K562 (cell line): Measurements from ENCODE around the gene ZCCHC4. TPM values are rescaled to one million over a fixed set of nuclear protein-coding genes. Genes with fewer than 3 reads are reported as not detected.

Experiments used
- ATAC-seq: fragments of 200-7000 bp; cut with Tn5 transposase; 3 replicates; pipeline ENCODE4 v1.9.1; 2020; ENCODE audit warnings: moderate library complexity
- BruUV-seq: library from RNA; stranded (reverse); fragments of 400-500 nt; replicated peaks from 2 replicates; lab custom pipeline; 2021; lab: Mats Ljungman, UMichigan
- CTCF ChIA-PET: fragments of 300-600 bp; formaldehyde crosslinking; extraction: SDS; loops from one replicate; lab custom pipeline; 2021; ENCODE audit warnings: low intra/inter-chr PET ratio; lab: Yijun Ruan, JAX
- POLR2A ChIA-PET: fragments of 300-600, 350-650 bp; sonication (Branson Sonifier 250); formaldehyde crosslinking; extraction: SDS; loops from one replicate; lab custom pipeline; 2021; ENCODE audit warnings: antibody characterized with exemption, inconsistent platforms; lab: Yijun Ruan, JAX
- DNase-seq, 4 experiments: peaks; one replicate each; pipeline versions ENCODE4 v3.0.0 to v3.0.0-alpha.2; 2011 to 2018; ENCODE audit warnings: low spot score in 3 of 4, mixed read lengths in 3 of 4; ENCODE audit errors: extremely low read depth in 1 of 4
- FAIRE-seq: peaks from 2 replicates; lab custom pipeline; 2011; peaks lifted over from hg19 to GRCh38; lab: Jason Lieb, UNC
- H2AFZ ChIP-seq: 2 replicates; pipeline ENCODE4 v1.6.0; 2011; ENCODE audit warnings: low read depth, low read length, control low read depth, inconsistent platforms
- H3K27ac ChIP-seq: fragments of 200-600 bp; 3 replicates; pipeline ENCODE4 v1.8.0; 2011; ENCODE audit warnings: low read depth, mild to moderate bottlenecking, control low read depth, inconsistent platforms, low read length, moderate library complexity, mixed read lengths; ENCODE audit errors: extremely low read depth
- H3K27me3 ChIP-seq, 2 experiments: fragments of 300-600 bp in 1 of 2; 2 replicates in 1 of 2; 3 replicates in 1 of 2; pipeline versions ENCODE4 v1.6.0 to v1.8.0; 2011; ENCODE audit warnings: inconsistent platforms in 2 of 2, low read length in 2 of 2, mild to moderate bottlenecking in 1 of 2, mixed read lengths in 1 of 2, moderate library complexity in 1 of 2; ENCODE audit not compliant: control insufficient read depth in 2 of 2, insufficient read depth in 2 of 2
- H3K36me3 ChIP-seq: fragments of 300-600 bp; 3 replicates; pipeline ENCODE4 v1.8.0; 2011; ENCODE audit warnings: mild to moderate bottlenecking, low read length, inconsistent platforms; ENCODE audit not compliant: control insufficient read depth, insufficient read depth
- H3K4me1 ChIP-seq, 2 experiments: fragments of 200-600 bp in 1 of 2; replicated peaks in 1 of 2; 2 replicates in 1 of 2; 3 replicates in 1 of 2; pipeline versions ENCODE4 v1.5.1 to v1.8.0; 2011; ENCODE audit warnings: inconsistent platforms in 2 of 2, low read length in 2 of 2, mild to moderate bottlenecking in 1 of 2, mixed read lengths in 1 of 2, moderate library complexity in 1 of 2; ENCODE audit not compliant: control insufficient read depth in 2 of 2, insufficient read depth in 2 of 2
- H3K4me2 ChIP-seq: 2 replicates; pipeline ENCODE4 v1.6.1; 2011; ENCODE audit warnings: low read length, control low read depth, inconsistent platforms, mixed read lengths; ENCODE audit not compliant: insufficient read depth
- H3K4me3 ChIP-seq: fragments of 200-600 bp; sonication (generic), shearing (Covaris generic); 2 replicates; pipeline ENCODE4 v1.5.1; 2016; ENCODE audit warnings: control low read depth, inconsistent platforms
- H3K79me2 ChIP-seq: fragments of 200-600 bp; 3 replicates; pipeline ENCODE4 v1.8.0; 2011; ENCODE audit warnings: low read length, inconsistent platforms; ENCODE audit not compliant: control insufficient read depth, insufficient read depth
- H3K9ac ChIP-seq, 2 experiments: 2 replicates each; pipeline versions ENCODE4 v1.6.0 to v1.6.1; 2011; ENCODE audit warnings: low read depth in 2 of 2, low read length in 2 of 2, control low read depth in 1 of 2, inconsistent platforms in 1 of 2, mild to moderate bottlenecking in 1 of 2, mixed read lengths in 1 of 2; ENCODE audit not compliant: insufficient read depth in 1 of 2
- H3K9me1 ChIP-seq: one replicate; pipeline ENCODE4 v1.6.0; 2011; ENCODE audit warnings: inconsistent platforms, mild to moderate bottlenecking, low read length, moderate library complexity; ENCODE audit not compliant: control insufficient read depth, insufficient read depth
- H3K9me3 ChIP-seq: replicated peaks from 2 replicates; pipeline ENCODE4 v1.5.1; 2011; ENCODE audit warnings: low read depth, low read length, inconsistent platforms; ENCODE audit not compliant: control insufficient read depth, insufficient read depth
- H4K20me1 ChIP-seq: replicated peaks from 2 replicates; pipeline ENCODE4 v1.6.1; 2011; ENCODE audit warnings: low read length, inconsistent platforms, mixed read lengths; ENCODE audit not compliant: control insufficient read depth, insufficient read depth
- CBX1 ChIP-seq: sonication (generic); IDR thresholded peaks from 2 replicates; pipeline ENCODE4 v1.6.1; 2016; ENCODE audit warnings: antibody characterized with exemption, low read depth, mild to moderate bottlenecking
- DDX20 ChIP-seq: fragments of 450-650 bp; IDR thresholded peaks from 2 replicates; pipeline ENCODE4 v1.6.1; 2016; ENCODE audit warnings: missing genetic modification characterization, low read depth, mild to moderate bottlenecking, missing compliant biosample characterization, moderate library complexity
- HIVEP1 ChIP-seq: fragments of 250-450 bp; sonication (Bioruptor Pico); IDR thresholded peaks from 2 replicates; pipeline ENCODE4 v1.4.0; 2020; ENCODE audit warnings: mild to moderate bottlenecking
- RB1 ChIP-seq: fragments of 450-650 bp; IDR thresholded peaks from 2 replicates; pipeline ENCODE4 v1.6.1; 2017; ENCODE audit warnings: low read depth, mild to moderate bottlenecking
- ZNF134 ChIP-seq: fragments of 250-450 bp; sonication (Bioruptor Pico); conservative IDR thresholded peaks from 2 replicates; pipeline ENCODE4 v1.4.0; 2020
- WGBS: fragments of 100-300 bp; shearing (Covaris generic); methylation state at CpG from one replicate; pipeline ENCODE4 v1.1.6; 2016; ENCODE audit warnings: low coverage, mixed read lengths; ENCODE audit not compliant: insufficient coverage; ENCODE audit errors: missing lambda C conversion rate; 5-methylcytosine and 5-hydroxymethylcytosine counted together
- in situ Hi-C: fragments of 300-500 bp; cut with MboI; formaldehyde crosslinking; loops from 4 replicates; pipeline ENCODE4 v1.15.0; 2018; ENCODE audit warnings: inconsistent platforms, mixed read lengths
- intact Hi-C: fragments of 100-400 bp; cut with micrococcal nuclease; formaldehyde crosslinking; loops from 2 replicates; pipeline ENCODE4 v1.14.2; 2022
- polyA plus RNA-seq, 8 experiments: library from polyadenylated mRNA; depleted of rRNA in 4 of 8; stranded (reverse) in 5 of 8; unstranded in 3 of 8; fragments of >200 nt; fragmentation: Nextera tagmentation in 2 of 8; fragmentation: Illumina TruSeq in 1 of 8; extraction: Ambion mirVana in 2 of 8; extraction: Trizol in 1 of 8; gene quantifications; 2 replicates each; pipeline versions ENCODE4 v1.2.1 to v1.2.3, GENCODE V29; 2011 to 2014; ENCODE audit warnings: inconsistent platforms in 1 of 8, missing spikeins in 1 of 8
- total RNA-seq, 7 experiments: library from RNA; depleted of rRNA in 6 of 7; stranded (reverse); fragments of >200 nt in 6 of 7; fragmentation: Illumina TruSeq in 2 of 7; extraction: Trizol in 2 of 7; gene quantifications; 2 replicates each; pipeline versions ENCODE4 v1.2.1 to v1.2.3, GENCODE V29; 2011 to 2021; ENCODE audit warnings: low replicate concordance in 1 of 7
- TF ChIP-seq, protein P1 (sequence below): fragments of 450-650 bp; IDR thresholded peaks from 2 replicates; pipeline ENCODE4 v1.6.1; 2016; ENCODE audit warnings: borderline replicate concordance
- TF ChIP-seq, protein P2 (sequence below), 2 experiments: fragments of 250-450 bp in 1 of 2; fragments of 450-650 bp in 1 of 2; sonication (Bioruptor Pico) in 1 of 2; IDR thresholded peaks; 2 replicates each; pipeline versions ENCODE4 v1.6.1 to v1.8.0; 2016 to 2021; ENCODE audit warnings: mild to moderate bottlenecking in 2 of 2, moderate library complexity in 2 of 2, missing compliant biosample characterization in 1 of 2, missing genetic modification characterization in 1 of 2

ZCCHC4 gene
- total and polyA plus RNA-seq, 9 of the 15 experiments (the other 6 are each of a cell fraction or from before 2014, with no cell fraction given), result 5.3 to 26.1 (median 15.2) TPM

- H3K9me1 ChIP-seq, result no peaks in the 10 kb centered on the region
- no peak overlapping the region; the same call in 1 of the 2 replicates for H3K4me2 ChIP-seq
- no peaks in the 10 kb centered on the region for H3K79me2 ChIP-seq
- H3K27me3 ChIP-seq, result peaks cover 0 to 2% of the 10 kb centered on the region in 2 experiments; a peak in 1 of 5 replicates
- H3K27ac ChIP-seq, result no peak overlapping the region
- ChIA-PET POLR2A (interaction anchor here (0.9 to 1.1 kb wide), 3 partner anchors 9 to 12 kb away, joined by 3 to 4 read pairs (median 3); no protein-coding TSS in a partner anchor), CTCF (no interaction called here)
- 32% methylated on average over 11 of the region's 11 CpGs for WGBS
- DNase-seq, result peak in 1 of 4 experiments; percentile 42
- in situ Hi-C loops (no loop called here), intact Hi-C loops (no loop called here)
- no TSS peak for BruUV-seq
- H2AFZ ChIP-seq, result peak overlapping the region; percentile 91
- peaks cover 0 to 5% of the 10 kb centered on the region in 2 experiments; a peak in 3 of 5 replicates for H3K4me1 ChIP-seq
- no peaks in the 10 kb centered on the region for H3K9me3 ChIP-seq
- H3K36me3 ChIP-seq, result no peaks in the 10 kb centered on the region
- no peak for TF ChIP-seq ZNF134
- TF ChIP-seq HIVEP1, result no peak
- no peak for TF ChIP-seq RB1
- TF ChIP-seq, protein P1, sequence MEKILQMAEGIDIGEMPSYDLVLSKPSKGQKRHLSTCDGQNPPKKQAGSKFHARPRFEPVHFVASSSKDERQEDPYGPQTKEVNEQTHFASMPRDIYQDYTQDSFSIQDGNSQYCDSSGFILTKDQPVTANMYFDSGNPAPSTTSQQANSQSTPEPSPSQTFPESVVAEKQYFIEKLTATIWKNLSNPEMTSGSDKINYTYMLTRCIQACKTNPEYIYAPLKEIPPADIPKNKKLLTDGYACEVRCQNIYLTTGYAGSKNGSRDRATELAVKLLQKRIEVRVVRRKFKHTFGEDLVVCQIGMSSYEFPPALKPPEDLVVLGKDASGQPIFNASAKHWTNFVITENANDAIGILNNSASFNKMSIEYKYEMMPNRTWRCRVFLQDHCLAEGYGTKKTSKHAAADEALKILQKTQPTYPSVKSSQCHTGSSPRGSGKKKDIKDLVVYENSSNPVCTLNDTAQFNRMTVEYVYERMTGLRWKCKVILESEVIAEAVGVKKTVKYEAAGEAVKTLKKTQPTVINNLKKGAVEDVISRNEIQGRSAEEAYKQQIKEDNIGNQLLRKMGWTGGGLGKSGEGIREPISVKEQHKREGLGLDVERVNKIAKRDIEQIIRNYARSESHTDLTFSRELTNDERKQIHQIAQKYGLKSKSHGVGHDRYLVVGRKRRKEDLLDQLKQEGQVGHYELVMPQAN, result no peak
- no peak for TF ChIP-seq CBX1
- TF ChIP-seq, protein P2, sequence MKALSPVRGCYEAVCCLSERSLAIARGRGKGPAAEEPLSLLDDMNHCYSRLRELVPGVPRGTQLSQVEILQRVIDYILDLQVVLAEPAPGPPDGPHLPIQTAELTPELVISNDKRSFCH (CRISPR knock-in tag; IDR thresholded peaks at IDR 0.05), result no peak
- TF ChIP-seq, protein P2 (tag; IDR thresholded peaks at IDR 0.05), result no peak
- TF ChIP-seq DDX20 (tag), result no peak
- H3K4me3 ChIP-seq, result no peak overlapping the region
- FAIRE-seq, result no peak
- H3K9ac ChIP-seq, result peak overlapping the region in 1 of 2 experiments; percentile 38; a peak in 1 of 4 replicates
- no peaks in the 10 kb centered on the region for H4K20me1 ChIP-seq
- ATAC-seq, result peak; percentile 74
Observed at GRCh38 chr4:25290490-25291067, 22.0 kb upstream of the ZCCHC4 start.
